Uterus (tissue), 4 donors: ENCODE data around the gene LITAF. TPM values are rescaled to one million over a fixed set of nuclear protein-coding genes. Genes with fewer than 3 reads are reported as not detected.

Experiments
- DNase-seq, 2 donors: peaks; one replicate each; pipeline ENCODE4 v3.0.0-alpha.2; 2019 to 2020
- H3K27ac ChIP-seq, 2 donors: fragments of 200-600 bp; sonication (generic); 1 replicate in 1 of 2; 2 replicates in 1 of 2; pipeline ENCODE4 v1.5.1; 2016 to 2018
- H3K27me3 ChIP-seq, 2 donors: fragments of 200-600 bp; sonication (generic); one replicate each; pipeline ENCODE4 v1.5.1; 2018 to 2019; ENCODE audit warnings: control low read depth in 1 of 2
- H3K36me3 ChIP-seq, 2 donors: fragments of 200-600 bp; sonication (generic); one replicate each; pipeline ENCODE4 v1.5.1; 2019; ENCODE audit warnings: control low read depth in 1 of 2
- H3K4me1 ChIP-seq, 2 donors: fragments of 200-600 bp; sonication (generic); one replicate each; pipeline ENCODE4 v1.5.1; 2018 to 2019; ENCODE audit warnings: control low read depth in 1 of 2
- H3K4me3 ChIP-seq, 2 donors: fragments of 200-600 bp; sonication (generic); 1 replicate in 1 of 2; 2 replicates in 1 of 2; pipeline ENCODE4 v1.5.1; 2018 to 2019; ENCODE audit warnings: mild to moderate bottlenecking in 1 of 2
- H3K9me3 ChIP-seq, 2 donors: fragments of 200-600 bp; sonication (generic); one replicate each; pipeline ENCODE4 v1.5.1; 2019; ENCODE audit warnings: control low read depth in 1 of 2
- CTCF ChIP-seq, 4 experiments: fragments of 200-600 bp in 2 of 4; fragments of 450-650 bp in 2 of 4; sonication (generic) in 2 of 4; IDR thresholded peaks; one replicate each; pipeline ENCODE4 v1.5.1; 2016 to 2019; ENCODE audit warnings: antibody characterized with exemption in 4 of 4, mild to moderate bottlenecking in 2 of 4, moderate library complexity in 1 of 4
- POLR2A ChIP-seq, 2 donors: fragments of 450-650 bp; IDR thresholded peaks; one replicate each; pipeline ENCODE4 v1.6.1; 2016; ENCODE audit warnings: antibody characterized with exemption in 2 of 2, mild to moderate bottlenecking in 1 of 2, moderate library complexity in 1 of 2
- intact Hi-C: fragments of 100-400 bp; cut with DNase I; formaldehyde crosslinking; loops from one replicate; pipeline ENCODE4 v1.15.1; 2023; ENCODE audit warnings: low total_unique reads
- total RNA-seq, 4 donors: library from RNA; depleted of rRNA in 3 of 4; stranded (reverse); fragments of >200 nt in 3 of 4; gene quantifications; one replicate each; pipeline versions ENCODE4 v1.1.0 to v1.2.4, GENCODE V29; 2014 to 2023
- donor health status: DM: yes; HTN: yes; CAD: no.

LITAF gene
- total RNA-seq, 4 donors from 2014 or later, result 46.9 to 163 (median 73.2) TPM

- no peak overlapping the region for H3K27ac ChIP-seq
- TF ChIP-seq POLR2A (IDR thresholded peaks at IDR 0.05) (no peak), CTCF (IDR thresholded peaks at IDR 0.05) (no peak)
- H3K9me3 ChIP-seq, result no peaks in the 10 kb centered on the region
- no peak for DNase-seq
- no peaks in the 10 kb centered on the region for H3K4me1 ChIP-seq
- no peaks in the 10 kb centered on the region for H3K27me3 ChIP-seq
- intact Hi-C loops, result no loop called here
- H3K4me3 ChIP-seq, result no peak overlapping the region
- no peaks in the 10 kb centered on the region for H3K36me3 ChIP-seq
Observed at GRCh38 chr16:11629071-11630030, 42.6 kb upstream of the LITAF start.

GRCh38 chr16:11627822-11628457, 41.2 kb upstream of the LITAF start:
- no peaks in the 10 kb centered on the region for H3K4me1 ChIP-seq
- intact Hi-C loops, result no loop called here
- no peak overlapping the region for H3K27ac ChIP-seq
- no peaks in the 10 kb centered on the region for H3K36me3 ChIP-seq
- TF ChIP-seq POLR2A (IDR thresholded peaks at IDR 0.05), result no peak
- no peak for TF ChIP-seq CTCF (IDR thresholded peaks at IDR 0.05)
- no peak overlapping the region for H3K4me3 ChIP-seq
- no peaks in the 10 kb centered on the region for H3K9me3 ChIP-seq
- no peaks in the 10 kb centered on the region for H3K27me3 ChIP-seq
- DNase-seq, result no peak

GRCh38 chr16:11627292-11627663, 40.6 kb upstream of the LITAF start:
- H3K4me3 ChIP-seq, result no peak overlapping the region
- no peak for DNase-seq
- H3K9me3 ChIP-seq, result no peaks in the 10 kb centered on the region
- intact Hi-C loops, result no loop called here
- no peak overlapping the region for H3K27ac ChIP-seq
- H3K36me3 ChIP-seq, result no peaks in the 10 kb centered on the region
- H3K27me3 ChIP-seq, result no peaks in the 10 kb centered on the region
- H3K4me1 ChIP-seq, result no peaks in the 10 kb centered on the region
- no peak for TF ChIP-seq POLR2A (IDR thresholded peaks at IDR 0.05)
- no peak for TF ChIP-seq CTCF (IDR thresholded peaks at IDR 0.05)

- H3K4me3 ChIP-seq, result no peak overlapping the region
- no peaks in the 10 kb centered on the region for H3K4me1 ChIP-seq
- no peak for DNase-seq
- H3K9me3 ChIP-seq, result no peaks in the 10 kb centered on the region
- intact Hi-C loops, result no loop called here
- no peak overlapping the region for H3K27ac ChIP-seq
- H3K36me3 ChIP-seq, result no peaks in the 10 kb centered on the region
- H3K27me3 ChIP-seq, result no peaks in the 10 kb centered on the region
- TF ChIP-seq POLR2A (IDR thresholded peaks at IDR 0.05), result no peak
- no peak for TF ChIP-seq CTCF (IDR thresholded peaks at IDR 0.05)
Observed at GRCh38 chr16:11626657-11627291, 40.1 kb upstream of the LITAF start.

- DNase-seq, result no peak
- Histone ChIP-seq H3K9me3 (no peaks in the 10 kb centered on the region), H3K4me3 (no peak overlapping the region), H3K36me3 (no peaks in the 10 kb centered on the region), H3K27ac (no peak overlapping the region), H3K27me3 (no peaks in the 10 kb centered on the region), H3K4me1 (no peaks in the 10 kb centered on the region)
- TF ChIP-seq POLR2A (IDR thresholded peaks at IDR 0.05), result no peak
- no peak for TF ChIP-seq CTCF (IDR thresholded peaks at IDR 0.05)
- intact Hi-C loops, result no loop called here
Observed at GRCh38 chr16:11625769-11626168, 39.0 kb upstream of the LITAF start.
